ENCODE results near the gene RHOA. TPM values are rescaled to one million over a fixed set of nuclear protein-coding genes. Genes with fewer than 3 reads are reported as not detected.
"Not testable (repeated sequence)": the region's sequence is repeated elsewhere in the genome, so short reads cannot be mapped to it uniquely, and the experiment has no call there.

Gene RHOA
- total and polyA plus RNA-seq, 5 donors from 2014 or later, result 319 to 818 (median 608) TPM

DNA sequence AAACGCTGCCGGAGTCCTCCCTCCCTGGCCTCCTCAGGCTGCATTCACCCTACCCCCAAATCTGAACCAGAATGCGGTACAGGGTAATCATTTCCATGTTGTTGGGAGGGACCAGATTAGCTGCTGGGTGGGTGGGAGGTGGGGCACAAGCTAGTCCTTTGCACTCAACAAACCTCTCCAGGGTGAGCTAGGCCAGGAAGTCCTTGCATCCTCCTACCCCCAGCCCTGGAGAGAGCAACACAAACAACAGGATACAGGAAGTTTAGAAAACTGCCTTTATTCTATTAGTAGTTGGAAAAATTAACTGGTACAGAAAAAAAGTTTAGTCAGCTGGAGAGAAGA is 52.9 kb downstream of the RHOA start:
- Histone ChIP-seq H3K4me3 (ENCODE audit: low read depth, low read length) (no peak overlapping the region), H3K9me3 (ENCODE audit: control insufficient read depth in 2 of 2, low read length in 2 of 2) (no peaks in the 10 kb centered on the region), H3K27me3 (ENCODE audit: control insufficient read depth, insufficient read depth, low read length) (no peaks in the 10 kb centered on the region), H3K4me1 (ENCODE audit: control insufficient read depth, insufficient read depth, low read length, poor library complexity, severe bottlenecking) (peaks cover 26% of the 10 kb centered on the region), H3K27ac (ENCODE audit: insufficient read depth, low read length, poor library complexity, severe bottlenecking) (peak overlapping the region; percentile 83), H3K36me3 (ENCODE audit: control insufficient read depth, insufficient read depth, low read length) (peaks cover 33% of the 10 kb centered on the region)
- Mint-ChIP-seq H3K36me3 (peaks cover 17% of the 10 kb centered on the region), H3K4me1 (peaks cover 0 to 30% (median 20%) of the 10 kb centered on the region in 4 donors), H3K4me3 (peak overlapping the region; percentile 89 to 95 (median 94)), H3K9me3 (no peaks in the 10 kb centered on the region), H3K27ac (peak overlapping the region; percentile 83 to 93 (median 85)), H3K27me3 (no peaks in the 10 kb centered on the region)
- no peak for DNase-seq
- peak in 1 of 2 donors; percentile 1 for ATAC-seq (ENCODE audit: low read depth in 2 of 2)

DNA sequence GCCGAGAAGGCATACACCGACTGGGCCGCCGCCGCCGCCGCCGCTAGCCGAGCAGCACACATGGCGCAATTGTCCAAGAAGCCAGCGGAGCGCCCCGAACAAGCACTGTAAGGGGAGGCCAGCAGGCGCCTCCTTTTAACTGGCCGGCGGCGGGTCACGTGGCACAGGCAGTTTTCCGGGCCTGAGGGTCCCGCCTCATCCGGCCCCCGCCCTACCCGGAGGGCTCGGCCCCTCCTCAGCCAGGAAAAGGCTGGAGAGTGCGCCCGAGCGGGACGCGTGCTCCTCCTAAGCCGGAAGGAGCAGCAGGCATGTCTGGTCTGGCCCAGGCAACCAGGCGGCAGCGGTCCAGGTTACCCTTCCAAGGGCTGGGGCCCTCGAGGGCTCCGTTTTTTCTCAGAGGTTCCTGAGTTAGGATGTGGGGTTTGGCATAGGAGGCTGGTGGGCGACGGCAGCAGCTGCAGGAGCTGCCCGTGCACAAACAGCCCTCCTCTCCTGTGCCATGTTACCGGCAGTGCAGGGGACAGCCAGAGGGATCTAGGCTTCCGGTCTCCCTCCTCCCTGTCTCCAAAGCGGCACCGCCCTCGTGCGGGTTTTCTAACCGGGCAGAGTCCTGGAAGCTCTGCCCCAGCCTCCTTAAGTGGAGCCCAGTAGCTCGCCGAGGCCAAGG is 53.4 kb downstream of the RHOA start, which contains the start of gene GPX1:
Gene GPX1, minus strand, starts transcription at position 137 of the 667 bp plus-strand sequence. Its CDS starts 75 bp downstream, at position 62.
- Histone ChIP-seq H3K4me3 (ENCODE audit: low read depth, low read length) (peak within 1 kb of the TSS; percentile 82), H3K27ac (ENCODE audit: insufficient read depth, low read length, poor library complexity, severe bottlenecking) (peak within 1 kb of the TSS; percentile 83), H3K27me3 (ENCODE audit: control insufficient read depth, insufficient read depth, low read length) (no peaks in the 10 kb centered on the region), H3K36me3 (ENCODE audit: control insufficient read depth, insufficient read depth, low read length) (peaks cover 30% of the 10 kb centered on the region), H3K4me1 (ENCODE audit: control insufficient read depth, insufficient read depth, low read length, poor library complexity, severe bottlenecking) (peaks cover 26% of the 10 kb centered on the region), H3K9me3 (ENCODE audit: control insufficient read depth in 2 of 2, low read length in 2 of 2) (no peaks in the 10 kb centered on the region)
- Mint-ChIP-seq H3K4me1 (peaks cover 0 to 30% (median 20%) of the 10 kb centered on the region in 4 donors), H3K27ac (peak within 1 kb of the TSS; percentile 93 to 97 (median 95)), H3K4me3 (peak within 1 kb of the TSS; percentile 89 to 97 (median 95)), H3K36me3 (peaks cover 17% of the 10 kb centered on the region), H3K9me3 (no peaks in the 10 kb centered on the region), H3K27me3 (no peaks in the 10 kb centered on the region)
- ATAC-seq (ENCODE audit: low read depth in 2 of 2) (peak; percentile 80 to 81), DNase-seq (peak; percentile 60 to 88 (median 76))

DNA sequence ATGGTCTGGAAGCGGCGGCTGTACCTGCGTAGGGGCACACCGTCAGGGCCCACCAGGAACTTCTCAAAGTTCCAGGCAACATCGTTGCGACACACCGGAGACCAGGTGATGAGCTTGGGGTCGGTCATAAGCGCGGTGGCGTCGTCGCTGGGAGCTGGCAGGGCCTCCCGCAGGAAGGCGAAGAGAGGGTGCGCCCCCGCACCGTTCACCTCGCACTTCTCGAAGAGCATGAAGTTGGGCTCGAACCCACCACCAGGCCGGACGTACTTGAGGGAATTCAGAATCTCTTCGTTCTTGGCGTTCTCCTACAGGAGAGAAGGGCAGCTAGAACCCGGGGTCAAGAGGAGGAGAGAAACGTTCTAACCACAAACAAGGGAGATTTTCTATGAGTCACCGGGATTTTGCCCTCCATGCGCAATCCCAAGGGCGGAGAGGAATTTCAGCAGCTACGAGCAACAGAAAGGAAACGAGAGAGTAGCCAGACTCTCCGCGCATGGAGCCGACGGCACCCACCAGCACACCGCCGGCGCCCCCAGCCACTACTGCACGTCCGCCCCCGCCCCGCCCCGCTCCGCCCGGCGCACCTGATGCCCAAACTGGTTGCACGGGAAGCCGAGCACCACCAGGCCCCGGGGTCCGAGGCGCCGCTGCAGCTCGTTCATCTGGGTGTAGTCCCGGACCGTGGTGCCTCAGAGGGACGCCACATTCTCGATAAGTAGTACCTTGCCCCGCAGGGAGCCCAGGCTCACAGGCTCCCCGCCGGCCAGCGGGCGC is 54.1 kb downstream of the RHOA start:
- Mint-ChIP-seq H3K4me1 (peaks cover 0 to 36% (median 25%) of the 10 kb centered on the region in 4 donors), H3K36me3 (peaks cover 16% of the 10 kb centered on the region), H3K4me3 (peak overlapping the region; percentile 89 to 97 (median 95)), H3K27ac (peak overlapping the region; percentile 93 to 97 (median 95))
- H3K27ac ChIP-seq (ENCODE audit: insufficient read depth, low read length, poor library complexity, severe bottlenecking), result peak overlapping the region; percentile 83
- not testable (repeated sequence) for H3K9me3 Mint-ChIP-seq; H3K27me3 Mint-ChIP-seq; H3K27me3 ChIP-seq (ENCODE audit: control insufficient read depth, insufficient read depth, low read length); H3K9me3 ChIP-seq (ENCODE audit: control insufficient read depth in 2 of 2, low read length in 2 of 2)
- peak; percentile 33 to 49 for ATAC-seq (ENCODE audit: low read depth in 2 of 2)
- peaks cover 28% of the 10 kb centered on the region for H3K4me1 ChIP-seq (ENCODE audit: control insufficient read depth, insufficient read depth, low read length, poor library complexity, severe bottlenecking)
- peak; percentile 38 to 55 (median 46) for DNase-seq
- H3K36me3 ChIP-seq (ENCODE audit: control insufficient read depth, insufficient read depth, low read length), result peaks cover 26% of the 10 kb centered on the region
- peak overlapping the region; percentile 82 for H3K4me3 ChIP-seq (ENCODE audit: low read depth, low read length)

DNA sequence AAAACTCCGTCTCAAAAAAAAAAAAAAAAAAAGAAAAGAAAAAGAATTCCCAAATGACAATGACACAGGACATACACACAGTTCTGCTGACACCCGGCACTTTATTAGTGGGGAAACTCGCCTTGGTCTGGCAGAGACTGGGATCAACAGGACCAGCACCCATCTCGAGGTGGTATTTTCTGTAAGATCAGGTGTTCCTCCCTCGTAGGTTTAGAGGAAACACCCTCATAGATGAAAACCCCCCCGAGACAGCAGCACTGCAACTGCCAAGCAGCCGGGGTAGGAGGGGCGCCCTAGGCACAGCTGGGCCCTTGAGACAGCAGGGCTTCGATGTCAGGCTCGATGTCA is 54.7 kb downstream of the RHOA start:
- H3K9me3 Mint-ChIP-seq; H3K9me3 ChIP-seq (ENCODE audit: control insufficient read depth in 2 of 2, low read length in 2 of 2); H3K27me3 Mint-ChIP-seq; H3K27me3 ChIP-seq (ENCODE audit: control insufficient read depth, insufficient read depth, low read length): not testable (repeated sequence)
- Histone ChIP-seq H3K36me3 (ENCODE audit: control insufficient read depth, insufficient read depth, low read length) (peaks cover 20% of the 10 kb centered on the region), H3K27ac (ENCODE audit: insufficient read depth, low read length, poor library complexity, severe bottlenecking) (peak overlapping the region; percentile 83), H3K4me3 (ENCODE audit: low read depth, low read length) (peak overlapping the region; percentile 63), H3K4me1 (ENCODE audit: control insufficient read depth, insufficient read depth, low read length, poor library complexity, severe bottlenecking) (peaks cover 34% of the 10 kb centered on the region)
- H3K36me3 Mint-ChIP-seq, result peaks cover 12% of the 10 kb centered on the region
- peaks cover under 1 to 41% (median 27%) of the 10 kb centered on the region in 4 donors for H3K4me1 Mint-ChIP-seq
- ATAC-seq (ENCODE audit: low read depth in 2 of 2), result peak; percentile 22 to 25
- peak overlapping the region; percentile 93 to 97 (median 95) for H3K27ac Mint-ChIP-seq
- peak in 2 of 3 donors; percentile 3 to 33 for DNase-seq
- peak overlapping the region; percentile 89 to 97 (median 95) for H3K4me3 Mint-ChIP-seq

DNA sequence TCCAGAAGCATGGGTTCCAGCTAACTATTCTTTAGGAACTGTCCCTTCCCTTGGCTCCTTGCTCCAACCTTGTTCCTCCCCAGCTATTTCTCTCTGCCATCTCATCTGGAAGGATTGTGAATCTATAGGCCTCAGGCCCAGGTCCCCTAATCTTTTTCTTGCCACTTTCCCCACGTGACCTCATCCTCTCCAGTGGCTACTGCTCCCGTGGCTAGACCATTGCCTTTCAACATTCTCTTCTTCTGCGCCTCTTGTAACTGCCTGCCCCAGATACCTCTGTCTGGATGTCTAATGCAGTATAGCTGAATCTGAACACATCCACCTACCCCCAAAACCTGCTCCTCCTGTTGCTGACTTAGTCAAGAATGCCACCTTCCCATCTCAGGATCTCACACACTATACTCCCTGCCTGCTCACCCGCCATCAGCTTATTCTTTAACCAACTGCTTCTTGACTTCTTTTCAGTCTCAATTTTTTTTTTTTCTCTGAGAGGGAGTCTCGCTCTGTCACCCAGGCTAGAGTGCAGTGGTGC is 58.8 kb downstream of the RHOA start:
- Histone ChIP-seq H3K9me3 (ENCODE audit: control insufficient read depth in 2 of 2, low read length in 2 of 2) (no peaks in the 10 kb centered on the region), H3K4me1 (ENCODE audit: control insufficient read depth, insufficient read depth, low read length, poor library complexity, severe bottlenecking) (peaks cover 31% of the 10 kb centered on the region), H3K27ac (ENCODE audit: insufficient read depth, low read length, poor library complexity, severe bottlenecking) (peak overlapping the region; percentile 15), H3K36me3 (ENCODE audit: control insufficient read depth, insufficient read depth, low read length) (no peaks in the 10 kb centered on the region), H3K4me3 (ENCODE audit: low read depth, low read length) (no peak overlapping the region), H3K27me3 (ENCODE audit: control insufficient read depth, insufficient read depth, low read length) (no peaks in the 10 kb centered on the region)
- no peaks in the 10 kb centered on the region for H3K9me3 Mint-ChIP-seq
- H3K36me3 Mint-ChIP-seq, result peaks cover 6% of the 10 kb centered on the region
- DNase-seq, result no peak
- peaks cover 9 to 46% (median 26%) of the 10 kb centered on the region in 4 donors for H3K4me1 Mint-ChIP-seq
- H3K4me3 Mint-ChIP-seq, result peak overlapping the region in 2 of 4 donors; percentile 30 to 75
- H3K27ac Mint-ChIP-seq, result peak overlapping the region; percentile 24 to 75 (median 69)
- H3K27me3 Mint-ChIP-seq, result no peaks in the 10 kb centered on the region
- ATAC-seq (ENCODE audit: low read depth in 2 of 2), result no peak

DNA sequence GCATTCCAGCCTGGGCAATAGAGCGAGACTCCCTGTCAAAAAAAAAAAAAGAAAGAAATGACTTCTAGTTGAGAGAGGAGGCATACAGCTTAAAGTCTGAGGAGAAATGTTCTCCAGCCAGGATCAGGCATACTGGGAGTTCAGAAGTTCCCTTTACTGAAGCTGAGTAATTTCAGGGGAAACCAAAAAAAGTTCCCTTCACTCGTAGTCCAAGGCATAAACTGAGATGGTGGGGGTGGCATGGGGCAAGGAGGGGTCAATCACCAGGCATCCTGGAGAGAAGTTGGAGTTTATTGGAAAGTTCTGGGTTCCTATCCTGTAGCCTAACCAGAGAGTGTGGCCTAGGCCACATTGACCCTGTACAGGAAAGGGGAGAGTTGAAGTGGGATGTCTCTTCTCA is 59.5 kb downstream of the RHOA start:
- Histone ChIP-seq H3K4me3 (ENCODE audit: low read depth, low read length) (no peak overlapping the region), H3K4me1 (ENCODE audit: control insufficient read depth, insufficient read depth, low read length, poor library complexity, severe bottlenecking) (peaks cover 26% of the 10 kb centered on the region), H3K27me3 (ENCODE audit: control insufficient read depth, insufficient read depth, low read length) (no peaks in the 10 kb centered on the region), H3K36me3 (ENCODE audit: control insufficient read depth, insufficient read depth, low read length) (no peaks in the 10 kb centered on the region), H3K27ac (ENCODE audit: insufficient read depth, low read length, poor library complexity, severe bottlenecking) (peak overlapping the region; percentile 60), H3K9me3 (ENCODE audit: control insufficient read depth in 2 of 2, low read length in 2 of 2) (no peaks in the 10 kb centered on the region)
- H3K9me3 Mint-ChIP-seq, result no peaks in the 10 kb centered on the region
- DNase-seq, result no peak
- H3K36me3 Mint-ChIP-seq, result peaks cover 6% of the 10 kb centered on the region
- no peaks in the 10 kb centered on the region for H3K27me3 Mint-ChIP-seq
- peak overlapping the region in 2 of 4 donors; percentile 54 to 72 for H3K4me3 Mint-ChIP-seq
- H3K27ac Mint-ChIP-seq, result peak overlapping the region in 1 of 3 donors; percentile 81
- peaks cover 9 to 42% (median 23%) of the 10 kb centered on the region in 4 donors for H3K4me1 Mint-ChIP-seq
- ATAC-seq (ENCODE audit: low read depth in 2 of 2), result peak in 1 of 2 donors; percentile 2

DNA sequence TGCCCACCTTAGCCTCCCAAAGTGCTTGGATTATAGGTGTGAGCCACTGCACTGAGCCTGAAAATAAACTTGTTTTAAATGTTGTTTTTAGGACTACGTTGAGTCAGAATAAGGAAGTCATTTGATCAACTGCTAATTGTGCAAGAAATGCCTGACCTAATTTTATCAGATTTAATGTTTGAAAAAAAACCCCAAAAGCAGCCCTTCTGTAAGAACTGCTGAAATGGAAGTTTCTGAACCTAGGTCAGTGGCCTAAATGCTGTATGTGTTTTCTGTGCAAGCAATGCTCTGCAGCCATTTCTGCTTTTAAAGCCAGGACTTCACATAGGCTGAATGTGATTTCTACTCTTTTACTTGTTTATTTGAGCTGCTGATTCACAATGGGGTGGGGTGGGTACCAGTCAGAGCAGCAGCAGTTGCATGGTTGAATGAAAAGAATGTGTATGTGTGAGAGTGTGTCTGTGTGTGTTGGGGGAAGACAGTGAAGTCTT is 60.2 kb downstream of the RHOA start:
- H3K4me1 ChIP-seq (ENCODE audit: control insufficient read depth, insufficient read depth, low read length, poor library complexity, severe bottlenecking), result peaks cover 25% of the 10 kb centered on the region
- peak overlapping the region; percentile 60 to 85 (median 81) for H3K27ac Mint-ChIP-seq

More for the DNA sequence above, 60.2 kb downstream of the RHOA start:
- DNase-seq (peak in 1 of 3 donors; percentile 29), ATAC-seq (ENCODE audit: low read depth in 2 of 2) (no peak)
- Histone ChIP-seq H3K9me3 (ENCODE audit: control insufficient read depth in 2 of 2, low read length in 2 of 2) (no peaks in the 10 kb centered on the region), H3K36me3 (ENCODE audit: control insufficient read depth, insufficient read depth, low read length) (no peaks in the 10 kb centered on the region), H3K27me3 (ENCODE audit: control insufficient read depth, insufficient read depth, low read length) (no peaks in the 10 kb centered on the region), H3K27ac (ENCODE audit: insufficient read depth, low read length, poor library complexity, severe bottlenecking) (peak overlapping the region; percentile 60), H3K4me3 (ENCODE audit: low read depth, low read length) (peak overlapping the region; percentile 35)
- Mint-ChIP-seq H3K36me3 (peaks cover 5% of the 10 kb centered on the region), H3K27me3 (no peaks in the 10 kb centered on the region), H3K4me3 (peak overlapping the region in 2 of 4 donors; percentile 45 to 72), H3K4me1 (peaks cover 9 to 36% (median 22%) of the 10 kb centered on the region in 4 donors), H3K9me3 (no peaks in the 10 kb centered on the region)

Measured in CD4-positive, CD25-positive, alpha-beta regulatory T cell (primary cell).